Keratinocyte (primary cell): ENCODE data around the gene MYL12B. TPM values are rescaled to one million over a fixed set of nuclear protein-coding genes. Genes with fewer than 3 reads are reported as not detected.

Experiments used
- DNase-seq: peaks from one replicate; pipeline ENCODE4 v3.0.0-alpha.2; 2011; ENCODE audit warnings: low read depth, missing footprints, low spot score
- FAIRE-seq: peaks from 2 replicates; lab custom pipeline; 2011; peaks lifted over from hg19 to GRCh38; lab: Jason Lieb, UNC
- H2AFZ ChIP-seq: 2 replicates; pipeline ENCODE4 v1.6.0; 2012; ENCODE audit warnings: low read length, control low read depth, inconsistent platforms; ENCODE audit not compliant: control insufficient read depth
- H3K27ac ChIP-seq: 2 replicates; pipeline ENCODE4 v1.5.1; 2011; ENCODE audit warnings: low read length; ENCODE audit not compliant: control insufficient read depth, insufficient read depth
- H3K27me3 ChIP-seq: 3 replicates; pipeline ENCODE4 v1.6.0; 2011; ENCODE audit warnings: low read length; ENCODE audit not compliant: control insufficient read depth, insufficient read depth; ENCODE audit errors: extremely low read depth
- H3K36me3 ChIP-seq, 2 experiments: 2 replicates in 1 of 2; 3 replicates in 1 of 2; pipeline ENCODE4 v1.5.1; 2011; ENCODE audit warnings: low read length in 2 of 2, mild to moderate bottlenecking in 1 of 2; ENCODE audit not compliant: control insufficient read depth in 2 of 2, insufficient read depth in 2 of 2; ENCODE audit errors: extremely low read depth in 1 of 2
- H3K4me1 ChIP-seq: 3 replicates; pipeline ENCODE4 v1.5.1; 2011; ENCODE audit warnings: low read length; ENCODE audit not compliant: control insufficient read depth, insufficient read depth; ENCODE audit errors: extremely low read depth
- H3K4me2 ChIP-seq: 3 replicates; pipeline ENCODE4 v1.6.0; 2011; ENCODE audit warnings: low read depth, low read length; ENCODE audit not compliant: control insufficient read depth, insufficient read depth; ENCODE audit errors: extremely low read depth
- H3K4me3 ChIP-seq, 3 experiments: fragments of 200-600 bp in 1 of 3; sonication (generic) in 1 of 3; 2 replicates in 2 of 3; 3 replicates in 1 of 3; pipeline ENCODE4 v1.5.1; 2011 to 2016; ENCODE audit warnings: low read length in 3 of 3, mild to moderate bottlenecking in 3 of 3, control low read depth in 2 of 3, inconsistent platforms in 1 of 3, low read depth in 1 of 3, mixed read lengths in 1 of 3, mixed run types in 1 of 3, moderate library complexity in 1 of 3; ENCODE audit not compliant: control insufficient read depth in 2 of 3, insufficient read depth in 2 of 3; ENCODE audit errors: extremely low read depth in 1 of 3
- H3K79me2 ChIP-seq: 2 replicates; pipeline ENCODE4 v1.6.0; 2012; ENCODE audit warnings: low read length; ENCODE audit not compliant: control insufficient read depth, insufficient read depth
- H3K9ac ChIP-seq: 3 replicates; pipeline ENCODE4 v1.6.0; 2011; ENCODE audit warnings: low read length; ENCODE audit not compliant: control insufficient read depth, insufficient read depth; ENCODE audit errors: extremely low read depth
- H3K9me1 ChIP-seq: 3 replicates; pipeline ENCODE4 v1.6.0; 2011; ENCODE audit warnings: low read length; ENCODE audit not compliant: control insufficient read depth, insufficient read depth; ENCODE audit errors: extremely low read depth
- H3K9me3 ChIP-seq: 2 replicates; pipeline ENCODE4 v1.5.1; 2012; ENCODE audit warnings: low read depth, low read length; ENCODE audit not compliant: control insufficient read depth
- H4K20me1 ChIP-seq: 3 replicates; pipeline ENCODE4 v1.6.0; 2011; ENCODE audit warnings: low read length; ENCODE audit not compliant: control insufficient read depth, insufficient read depth; ENCODE audit errors: extremely low read depth
- EZH2 ChIP-seq: IDR thresholded peaks from one replicate; pipeline ENCODE4 v1.6.1; 2012; ENCODE audit warnings: inconsistent platforms, mild to moderate bottlenecking, low read length, moderate library complexity
- dilution Hi-C: fragments of 300-500 bp; cut with MboI; formaldehyde crosslinking; loops from one replicate; pipeline ENCODE4 v1.7.0; 2020; ENCODE audit warnings: low sequenced_read_pairs; ENCODE audit not compliant: extremely low pct_ligation_motif_present
- polyA plus RNA-seq, 5 experiments: library from polyadenylated mRNA; depleted of rRNA in 3 of 5; stranded (reverse) in 3 of 5; stranded (forward) in 1 of 5; unstranded in 1 of 5; fragments of >200 nt; gene quantifications; 1 replicate in 1 of 5; 2 replicates in 3 of 5; 3 replicates in 1 of 5; pipeline versions ENCODE4 v1.2.1 to v1.2.3, GENCODE V29; 2011 to 2012; ENCODE audit warnings: missing spikeins in 2 of 5, low read depth in 1 of 5, low replicate concordance in 1 of 5
- TF ChIP-seq, protein P1 (sequence below), 3 experiments: IDR thresholded peaks in 1 of 3; conservative IDR thresholded peaks in 1 of 3; optimal IDR thresholded peaks in 1 of 3; 2 replicates in 2 of 3; 3 replicates in 1 of 3; pipeline versions ENCODE3 to v1.5.1; 2011; ENCODE audit warnings: low read length in 3 of 3, mild to moderate bottlenecking in 3 of 3, moderate library complexity in 2 of 3, control low read depth in 1 of 3, inconsistent platforms in 1 of 3; ENCODE audit not compliant: insufficient read depth in 2 of 3; ENCODE audit errors: extremely low read depth in 1 of 3

Gene MYL12B
- polyA plus RNA-seq, 1 donor (not counting 4 experiments of a cell fraction or from before 2014, with no cell fraction given): 1,224 TPM

- dilution Hi-C loops: no loop called here
- no peak overlapping the region for H2AFZ ChIP-seq
- no peak overlapping the region for H3K9ac ChIP-seq
- DNase-seq (no peak), FAIRE-seq (no peak)
- no peaks in the 10 kb centered on the region for H3K9me1 ChIP-seq
- no peak overlapping the region for H3K4me2 ChIP-seq
- no peaks in the 10 kb centered on the region for H3K27me3 ChIP-seq
- no peak for TF ChIP-seq EZH2
- H3K4me1 ChIP-seq: no peaks in the 10 kb centered on the region
- no peaks in the 10 kb centered on the region for H3K9me3 ChIP-seq
- H4K20me1 ChIP-seq: no peaks in the 10 kb centered on the region
- no peaks in the 10 kb centered on the region for H3K79me2 ChIP-seq
- no peaks in the 10 kb centered on the region for H3K36me3 ChIP-seq
- H3K27ac ChIP-seq: no peak overlapping the region
- no peak overlapping the region for H3K4me3 ChIP-seq
Observed at GRCh38 chr18:3223356-3223755, 38.6 kb upstream of the MYL12B start.

GRCh38 chr18:3224223-3224622, 37.7 kb upstream of the MYL12B start:
- TF ChIP-seq, protein P1, sequence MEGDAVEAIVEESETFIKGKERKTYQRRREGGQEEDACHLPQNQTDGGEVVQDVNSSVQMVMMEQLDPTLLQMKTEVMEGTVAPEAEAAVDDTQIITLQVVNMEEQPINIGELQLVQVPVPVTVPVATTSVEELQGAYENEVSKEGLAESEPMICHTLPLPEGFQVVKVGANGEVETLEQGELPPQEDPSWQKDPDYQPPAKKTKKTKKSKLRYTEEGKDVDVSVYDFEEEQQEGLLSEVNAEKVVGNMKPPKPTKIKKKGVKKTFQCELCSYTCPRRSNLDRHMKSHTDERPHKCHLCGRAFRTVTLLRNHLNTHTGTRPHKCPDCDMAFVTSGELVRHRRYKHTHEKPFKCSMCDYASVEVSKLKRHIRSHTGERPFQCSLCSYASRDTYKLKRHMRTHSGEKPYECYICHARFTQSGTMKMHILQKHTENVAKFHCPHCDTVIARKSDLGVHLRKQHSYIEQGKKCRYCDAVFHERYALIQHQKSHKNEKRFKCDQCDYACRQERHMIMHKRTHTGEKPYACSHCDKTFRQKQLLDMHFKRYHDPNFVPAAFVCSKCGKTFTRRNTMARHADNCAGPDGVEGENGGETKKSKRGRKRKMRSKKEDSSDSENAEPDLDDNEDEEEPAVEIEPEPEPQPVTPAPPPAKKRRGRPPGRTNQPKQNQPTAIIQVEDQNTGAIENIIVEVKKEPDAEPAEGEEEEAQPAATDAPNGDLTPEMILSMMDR (optimal IDR thresholded peaks at IDR 0.05 in 1 of 3, IDR thresholded peaks at IDR 0.05 in 1 of 3, conservative IDR thresholded peaks at IDR 0.05 in 1 of 3; ENCODE audit: extremely low read depth in 1 of 3, insufficient read depth in 2 of 3, low read length in 3 of 3): no peak
- TF ChIP-seq EZH2: no peak
- Histone ChIP-seq H3K9me1 (no peaks in the 10 kb centered on the region), H3K9ac (no peak overlapping the region), H3K27ac (no peak overlapping the region), H3K79me2 (no peaks in the 10 kb centered on the region), H3K9me3 (no peaks in the 10 kb centered on the region), H2AFZ (no peak overlapping the region), H4K20me1 (no peaks in the 10 kb centered on the region), H3K4me1 (no peaks in the 10 kb centered on the region), H3K4me2 (no peak overlapping the region), H3K36me3 (no peaks in the 10 kb centered on the region), H3K27me3 (no peaks in the 10 kb centered on the region), H3K4me3 (no peak overlapping the region)
- no peak for FAIRE-seq
- no peak for DNase-seq
- dilution Hi-C loops: no loop called here

- H4K20me1 ChIP-seq: no peaks in the 10 kb centered on the region
- no peak overlapping the region for H3K9ac ChIP-seq
- no peaks in the 10 kb centered on the region for H3K27me3 ChIP-seq
- dilution Hi-C loops: no loop called here
- no peak overlapping the region for H3K27ac ChIP-seq
- no peak for DNase-seq
- no peaks in the 10 kb centered on the region for H3K4me1 ChIP-seq
- no peak overlapping the region for H3K4me3 ChIP-seq
- no peaks in the 10 kb centered on the region for H3K79me2 ChIP-seq
- no peak for TF ChIP-seq EZH2
- TF ChIP-seq, protein P1 (optimal IDR thresholded peaks at IDR 0.05 in 1 of 3, IDR thresholded peaks at IDR 0.05 in 1 of 3, conservative IDR thresholded peaks at IDR 0.05 in 1 of 3; ENCODE audit: extremely low read depth in 1 of 3, insufficient read depth in 2 of 3, low read length in 3 of 3): no peak
- no peak overlapping the region for H2AFZ ChIP-seq
- no peak overlapping the region for H3K4me2 ChIP-seq
- FAIRE-seq: no peak
- H3K9me3 ChIP-seq: no peaks in the 10 kb centered on the region
- no peaks in the 10 kb centered on the region for H3K9me1 ChIP-seq
- no peaks in the 10 kb centered on the region for H3K36me3 ChIP-seq
Observed at GRCh38 chr18:3225588-3225987, 36.3 kb upstream of the MYL12B start.
